H9 (cell line): ENCODE measurements around the gene PLEKHO1. TPM values are rescaled to one million over a fixed set of nuclear protein-coding genes. Genes with fewer than 3 reads are reported as not detected.

ENCODE experiments used
- DNase-seq: peaks from one replicate; pipeline ENCODE4 v3.0.0-alpha.2; 2017
- H2AFZ ChIP-seq: one replicate; pipeline ENCODE4 v1.6.1; 2013; ENCODE audit warnings: mild to moderate bottlenecking, low read length, control low read depth, moderate library complexity
- H2AK5ac ChIP-seq: 2 replicates; pipeline ENCODE4 v1.6.1; 2013; ENCODE audit warnings: low read length, control low read depth, mixed read lengths; ENCODE audit not compliant: insufficient read length
- H2BK120ac ChIP-seq: one replicate; pipeline ENCODE4 v1.6.1; 2013; ENCODE audit warnings: low read depth, mild to moderate bottlenecking, low read length, control low read depth, inconsistent platforms; ENCODE audit not compliant: poor library complexity, severe bottlenecking
- H2BK12ac ChIP-seq: 2 replicates; pipeline ENCODE4 v1.6.1; 2013; ENCODE audit warnings: low read length, control low read depth, mixed read lengths, low read depth; ENCODE audit not compliant: insufficient read length
- H2BK15ac ChIP-seq: 2 replicates; pipeline ENCODE4 v1.6.1; 2013; ENCODE audit warnings: low read depth, low read length, control low read depth
- H2BK20ac ChIP-seq: one replicate; pipeline ENCODE4 v1.6.1; 2013; ENCODE audit warnings: low read depth, mild to moderate bottlenecking, low read length, control low read depth, inconsistent platforms; ENCODE audit not compliant: poor library complexity, severe bottlenecking
- H2BK5ac ChIP-seq: 2 replicates; pipeline ENCODE4 v1.6.1; 2013; ENCODE audit warnings: low read length, control low read depth, mixed read lengths; ENCODE audit not compliant: insufficient read length
- H3K14ac ChIP-seq: 2 replicates; pipeline ENCODE4 v1.6.1; 2013; ENCODE audit warnings: low read length, control low read depth; ENCODE audit not compliant: insufficient read depth
- H3K18ac ChIP-seq: 2 replicates; pipeline ENCODE4 v1.6.1; 2013; ENCODE audit warnings: low read depth, mild to moderate bottlenecking, mixed read lengths, low read length, control low read depth; ENCODE audit not compliant: insufficient read length
- H3K23ac ChIP-seq: 2 replicates; pipeline ENCODE4 v1.6.1; 2013; ENCODE audit warnings: low read length, control low read depth, mixed read lengths, low read depth; ENCODE audit not compliant: insufficient read length
- H3K23me2 ChIP-seq: 2 replicates; pipeline ENCODE4 v1.6.1; 2013; ENCODE audit warnings: low read depth, mild to moderate bottlenecking, mixed read lengths, low read length, control low read depth; ENCODE audit not compliant: insufficient read length, poor library complexity, severe bottlenecking
- H3K27ac ChIP-seq: 2 replicates; pipeline ENCODE4 v1.5.1; 2013; ENCODE audit warnings: low read length, control low read depth, mixed read lengths, low read depth; ENCODE audit not compliant: insufficient read length
- H3K27me3 ChIP-seq: 2 replicates; pipeline ENCODE4 v1.6.1; 2013; ENCODE audit warnings: low read length, control low read depth, inconsistent platforms; ENCODE audit not compliant: insufficient read depth
- H3K4ac ChIP-seq: 2 replicates; pipeline ENCODE4 v1.6.1; 2013; ENCODE audit warnings: low read depth, mild to moderate bottlenecking, control low read depth, inconsistent platforms, low read length, moderate library complexity
- H3K4me1 ChIP-seq: 2 replicates; pipeline ENCODE4 v1.6.1; 2013; ENCODE audit warnings: low read length, control low read depth, inconsistent platforms; ENCODE audit not compliant: insufficient read depth
- H3K4me2 ChIP-seq: 2 replicates; pipeline ENCODE4 v1.6.1; 2013; ENCODE audit warnings: low read length, control low read depth, mixed read lengths; ENCODE audit not compliant: insufficient read length, insufficient read depth
- H3K56ac ChIP-seq: 2 replicates; pipeline ENCODE4 v1.6.1; 2013; ENCODE audit warnings: low read depth, mild to moderate bottlenecking, mixed read lengths, low read length, control low read depth; ENCODE audit not compliant: insufficient read length
- H3K79me1 ChIP-seq: 2 replicates; pipeline ENCODE4 v1.6.1; 2013; ENCODE audit warnings: low read depth, mild to moderate bottlenecking, moderate library complexity, low read length, control low read depth, inconsistent platforms; ENCODE audit not compliant: insufficient read depth, poor library complexity, severe bottlenecking
- H3K79me2 ChIP-seq: 2 replicates; pipeline ENCODE4 v1.6.1; 2013; ENCODE audit warnings: low read length, control low read depth, inconsistent platforms; ENCODE audit not compliant: insufficient read depth
- H3K9ac ChIP-seq: 2 replicates; pipeline ENCODE4 v1.6.1; 2013; ENCODE audit warnings: low read length, control low read depth, mixed read lengths; ENCODE audit not compliant: insufficient read length; ENCODE audit errors: extremely low read depth
- H3K9me3 ChIP-seq: one replicate; pipeline ENCODE4 v1.6.1; 2013; ENCODE audit warnings: low read depth, low read length, inconsistent platforms; ENCODE audit not compliant: control insufficient read depth
- H3T11ph ChIP-seq: one replicate; pipeline ENCODE4 v1.6.1; 2013; ENCODE audit warnings: mild to moderate bottlenecking, low read length, control low read depth, inconsistent platforms
- H4K20me1 ChIP-seq: one replicate; pipeline ENCODE4 v1.6.1; 2013; ENCODE audit not compliant: control insufficient read depth, insufficient read length, insufficient read depth
- H4K5ac ChIP-seq: 2 replicates; pipeline ENCODE4 v1.6.1; 2013; ENCODE audit warnings: low read depth, mild to moderate bottlenecking, mixed read lengths, low read length, control low read depth; ENCODE audit not compliant: insufficient read length
- H4K8ac ChIP-seq: replicated peaks from 2 replicates; pipeline ENCODE4 v1.6.1; 2013; ENCODE audit warnings: low read length, control low read depth, mixed read lengths, low read depth; ENCODE audit not compliant: insufficient read length
- H4K91ac ChIP-seq: 2 replicates; pipeline ENCODE4 v1.6.1; 2013; ENCODE audit warnings: low read depth, mild to moderate bottlenecking, moderate library complexity, mixed read lengths, low read length, control low read depth; ENCODE audit not compliant: insufficient read length
- H3K27ac Mint-ChIP-seq, 3 experiments: 2 replicates in 2 of 3; 3 replicates in 1 of 3; pipeline ENCODE4 v1.8.0; 2020 to 2021; ENCODE audit warnings: mixed read lengths in 3 of 3, mild to moderate bottlenecking in 1 of 3, moderate library complexity in 1 of 3
- H3K27me3 Mint-ChIP-seq: 2 replicates; pipeline ENCODE4 v1.8.0; 2021; ENCODE audit warnings: low read depth, mild to moderate bottlenecking, moderate library complexity, mixed read lengths
- H3K36me3 Mint-ChIP-seq, 3 experiments: 2 replicates in 2 of 3; 3 replicates in 1 of 3; pipeline ENCODE4 v1.8.0; 2020 to 2021; ENCODE audit warnings: low read depth in 3 of 3, mixed read lengths in 3 of 3; ENCODE audit not compliant: insufficient read depth in 1 of 3
- H3K4me1 Mint-ChIP-seq, 2 experiments: 2 replicates each; pipeline ENCODE4 v1.8.0; 2020; ENCODE audit warnings: mixed read lengths in 2 of 2
- H3K4me3 Mint-ChIP-seq, 2 experiments: 2 replicates in 1 of 2; 3 replicates in 1 of 2; pipeline ENCODE4 v1.8.0; 2020 to 2021; ENCODE audit warnings: mild to moderate bottlenecking in 2 of 2, mixed read lengths in 2 of 2, moderate library complexity in 1 of 2
- H3K9me3 Mint-ChIP-seq, 2 experiments: 2 replicates in 1 of 2; 3 replicates in 1 of 2; pipeline ENCODE4 v1.8.0; 2020; ENCODE audit warnings: mild to moderate bottlenecking in 2 of 2, mixed read lengths in 2 of 2, moderate library complexity in 1 of 2
- CTCF ChIP-seq: fragments of 200-600 bp; sonication (generic); conservative IDR thresholded peaks from 3 replicates; pipeline ENCODE4 v1.8.0; 2021; ENCODE audit warnings: antibody characterized with exemption, mild to moderate bottlenecking
- WGBS: extraction: QIAGEN DNeasy Blood & Tissue Kit; methylation state at CpG from one replicate; pipeline ENCODE4 v1.1.7; 2013; ENCODE audit warnings: missing lambda C conversion rate, low lambda C conversion rate, mixed read lengths; ENCODE audit not compliant: insufficient read length; ENCODE audit errors: extremely low coverage; 5-methylcytosine and 5-hydroxymethylcytosine counted together
- total RNA-seq: library from RNA; stranded (reverse); gene quantifications from 2 replicates; pipeline ENCODE4 v1.2.1, GENCODE V29; 2021

PLEKHO1 gene
- total RNA-seq, 1 experiment from 2014 or later, result 48.1 TPM

DNA sequence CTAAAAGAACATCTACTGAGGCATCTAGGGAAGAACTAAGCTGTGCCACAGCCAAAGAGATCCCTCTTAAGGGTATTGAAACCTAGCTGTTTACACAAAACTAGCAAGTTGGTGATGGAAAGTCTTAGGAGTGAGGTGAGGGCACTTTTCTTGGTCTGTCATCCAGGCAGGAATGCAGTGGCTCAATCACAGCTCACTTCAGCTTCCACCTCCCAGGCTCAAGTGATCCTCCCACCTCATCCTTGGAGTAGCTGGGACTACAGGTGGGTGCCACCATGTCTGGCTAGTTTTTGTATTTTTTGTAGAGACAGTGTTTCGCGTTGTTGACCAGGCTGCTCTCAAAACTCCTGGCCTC, 2.4 kb downstream of the PLEKHO1 start:
- no peak overlapping the region for H3K27ac Mint-ChIP-seq
- Histone ChIP-seq H3K4me2 (no peak overlapping the region), H3K79me2 (0 out of 2 replicates have a peak, but pooled peaks cover 4% of the 10 kb centered on the region), H3K4ac (no peak overlapping the region), H2BK20ac (no peak overlapping the region), H2BK5ac (no peak overlapping the region), H4K91ac (no peak overlapping the region), H3K9me3 (no peaks in the 10 kb centered on the region), H2BK120ac (no peak overlapping the region), H3K14ac (no peak overlapping the region), H3K23ac (no peak overlapping the region), H2AFZ (no peak overlapping the region), H3K79me1 (no peaks in the 10 kb centered on the region), H4K5ac (no peak overlapping the region), H4K20me1 (no peaks in the 10 kb centered on the region), H3K27me3 (no peaks in the 10 kb centered on the region; the same call in 1 of the 2 replicates), H3K27ac (no peak overlapping the region), H2AK5ac (no peak overlapping the region), H3K18ac (no peak overlapping the region), H3K23me2 (peaks cover 17% of the 10 kb centered on the region), H3K4me1 (peaks cover 4% of the 10 kb centered on the region; the same call in 1 of the 2 replicates), H4K8ac (no peak overlapping the region), H3K56ac (no peak overlapping the region), H2BK15ac (no peak overlapping the region), H3K9ac (no peak overlapping the region), H2BK12ac (no peak overlapping the region), H3T11ph (no peak overlapping the region)
- peaks cover 10% of the 10 kb centered on the region for H3K27me3 Mint-ChIP-seq
- WGBS, result no CpG with 5 or more reads among the region's 2 CpGs
- H3K4me3 Mint-ChIP-seq, result peak overlapping the region; percentile 86 to 96; a peak in 4 of 5 replicates
- DNase-seq, result no peak
- H3K4me1 Mint-ChIP-seq, result peaks cover 23 to 27% of the 10 kb centered on the region in 2 experiments
- peaks cover 0 to 2% of the 10 kb centered on the region in 2 experiments; a peak in 1 of 5 replicates for H3K9me3 Mint-ChIP-seq
- no peak for TF ChIP-seq CTCF
- peaks cover 36 to 51% (median 47%) of the 10 kb centered on the region in 3 experiments for H3K36me3 Mint-ChIP-seq
